Stimulated activated CD4-positive, alpha-beta T cell treated with anti-CD3 and anti-CD28 coated beads, Interleukin-12 subunit alpha, Interleukin-12 subunit beta, amount 100 ng/mL, for 24 hours (primary cell): ENCODE measurements around the gene VWC2L.

Experiments
- DNase-seq, 2 experiments: peaks; one replicate each; pipeline ENCODE4 v3.0.0-alpha.2; 2020; ENCODE audit warnings: low read depth in 2 of 2

Gene VWC2L

GRCh38 chr2:214465363-214466146 lies 54.7 kb downstream of the VWC2L start:
- DNase-seq: no peak

DNA sequence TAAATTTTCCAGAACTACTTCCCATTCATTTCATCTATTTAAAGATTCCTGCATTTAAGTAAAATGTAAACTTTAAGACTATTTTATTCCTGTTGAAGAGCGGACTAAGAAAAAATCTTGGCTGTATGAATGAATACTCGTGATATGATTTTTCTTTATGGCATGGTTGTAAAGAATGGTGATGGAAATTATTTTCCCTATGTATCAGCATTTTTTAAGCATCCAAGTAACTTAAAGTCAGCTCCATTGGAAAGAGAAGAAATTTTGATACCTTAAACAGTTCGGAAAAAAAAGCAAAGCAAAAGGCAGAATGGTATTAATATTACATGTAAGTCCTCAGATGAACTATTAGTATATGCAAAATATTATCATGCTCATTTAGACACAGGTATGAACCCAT lies 58.9 kb downstream of the VWC2L start:
- DNase-seq: no peak

- DNase-seq: no peak
Observed at GRCh38 chr2:214471382-214471781, 60.5 kb downstream of the VWC2L start.

GRCh38 chr2:214471990-214472389 lies 61.1 kb downstream of the VWC2L start:
- no peak for DNase-seq

DNA sequence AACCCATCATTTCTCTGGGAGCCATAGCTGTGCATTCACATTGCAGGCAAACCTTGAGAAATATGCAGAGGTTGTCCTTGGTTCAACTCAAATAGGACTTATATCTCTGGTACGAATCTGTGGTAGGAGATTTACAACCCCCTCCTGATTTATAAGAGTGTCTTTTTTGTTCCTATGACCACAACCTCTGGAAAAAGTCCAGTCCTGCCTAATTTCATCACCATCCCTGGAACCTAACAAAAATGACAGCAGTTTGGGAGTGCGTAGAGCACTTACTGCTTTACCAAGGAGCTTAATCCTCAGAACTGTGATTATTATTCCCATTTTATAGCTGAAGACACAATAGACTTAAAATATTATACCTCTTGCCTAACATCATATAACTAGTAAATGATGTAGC lies 66.5 kb downstream of the VWC2L start:
- no peak for DNase-seq

DNA sequence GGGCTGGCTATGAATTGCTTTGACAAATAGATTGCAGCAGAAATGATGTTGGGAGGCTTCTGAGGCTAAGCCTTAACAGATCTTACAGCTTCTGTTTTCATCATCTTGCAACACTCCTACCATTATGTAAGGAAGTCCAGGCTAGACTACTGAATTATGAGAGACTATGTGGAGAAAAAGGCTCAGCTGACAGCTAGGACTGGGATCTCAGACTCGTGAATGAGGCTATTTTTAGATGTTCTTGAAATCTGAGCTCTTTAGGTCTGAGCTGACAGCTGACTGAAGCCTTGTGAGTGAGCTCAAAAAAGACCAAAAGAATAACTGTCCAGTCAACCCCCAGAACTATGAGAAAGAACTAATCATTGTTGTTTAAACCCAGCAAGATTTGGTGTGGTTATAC lies 70.3 kb downstream of the VWC2L start:
- DNase-seq: no peak

GRCh38 chr2:214482728-214483127 lies 71.9 kb downstream of the VWC2L start:
- no peak for DNase-seq

GRCh38 chr2:214484239-214484638 lies 73.4 kb downstream of the VWC2L start:
- no peak for DNase-seq

DNA sequence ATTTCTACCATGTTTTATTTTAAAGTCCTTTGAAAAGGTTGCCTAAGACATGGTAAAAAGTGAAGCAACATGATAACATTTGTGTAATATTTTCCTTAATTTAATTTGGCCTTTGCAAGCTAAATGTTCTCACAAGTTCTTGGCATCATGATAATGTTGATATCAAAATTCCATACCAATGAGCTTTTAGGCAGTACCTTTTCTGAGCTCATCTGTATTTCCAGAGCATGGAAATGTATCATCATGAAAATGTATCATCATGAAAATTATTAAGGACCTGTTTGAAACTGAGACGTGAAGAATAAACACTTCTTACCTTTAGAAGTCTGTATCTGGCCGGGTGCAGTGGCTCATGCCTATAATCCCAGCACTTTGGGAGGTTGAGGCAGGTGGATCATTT lies 73.8 kb downstream of the VWC2L start:
- no peak for DNase-seq

GRCh38 chr2:214489181-214489580 lies 78.3 kb downstream of the VWC2L start:
- DNase-seq: no peak

DNA sequence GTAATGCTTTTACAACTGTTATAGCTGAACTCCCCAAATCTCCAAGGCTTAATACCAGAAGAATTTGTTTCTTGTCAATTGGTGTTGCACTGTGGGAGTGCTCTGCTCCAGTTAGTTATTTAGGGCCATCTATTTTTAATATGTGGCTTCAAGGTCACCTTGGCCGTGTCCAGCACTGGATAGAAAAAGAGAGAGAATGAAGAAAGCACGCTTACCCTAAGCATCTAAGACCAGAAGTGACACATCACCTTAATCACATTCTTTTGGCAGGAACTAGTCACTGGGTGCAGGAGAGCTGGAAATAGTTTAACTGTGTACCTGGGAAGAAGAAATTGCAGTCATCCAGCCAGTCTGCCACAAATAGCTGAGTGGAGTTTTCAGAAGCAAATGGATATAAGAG lies 78.8 kb downstream of the VWC2L start:
- DNase-seq: no peak

- DNase-seq: no peak
Observed at GRCh38 chr2:214492152-214492551, 81.3 kb downstream of the VWC2L start.

GRCh38 chr2:214492608-214493007 lies 81.8 kb downstream of the VWC2L start:
- no peak for DNase-seq

DNA sequence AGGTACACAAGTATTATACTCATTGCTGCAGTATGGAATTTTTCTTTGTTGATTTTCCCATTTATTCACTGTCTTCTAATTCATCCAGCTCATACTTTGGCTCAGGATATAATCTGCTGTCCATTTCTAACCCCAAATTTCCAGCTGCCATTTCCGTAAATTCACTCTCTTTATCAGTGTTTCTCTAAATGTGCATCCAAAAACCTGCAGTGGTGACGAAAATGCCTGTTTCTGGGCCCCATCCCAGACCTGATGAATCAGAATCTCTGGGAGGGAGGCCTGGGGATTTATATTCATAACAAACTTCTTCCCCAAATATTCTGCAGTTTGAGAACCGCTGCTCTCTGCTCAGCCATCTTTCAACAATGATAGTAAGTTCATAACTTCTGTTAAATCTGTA lies 86.6 kb downstream of the VWC2L start:
- no peak for DNase-seq

GRCh38 chr2:214503568-214503967 lies 92.7 kb downstream of the VWC2L start:
- DNase-seq: no peak

DNA sequence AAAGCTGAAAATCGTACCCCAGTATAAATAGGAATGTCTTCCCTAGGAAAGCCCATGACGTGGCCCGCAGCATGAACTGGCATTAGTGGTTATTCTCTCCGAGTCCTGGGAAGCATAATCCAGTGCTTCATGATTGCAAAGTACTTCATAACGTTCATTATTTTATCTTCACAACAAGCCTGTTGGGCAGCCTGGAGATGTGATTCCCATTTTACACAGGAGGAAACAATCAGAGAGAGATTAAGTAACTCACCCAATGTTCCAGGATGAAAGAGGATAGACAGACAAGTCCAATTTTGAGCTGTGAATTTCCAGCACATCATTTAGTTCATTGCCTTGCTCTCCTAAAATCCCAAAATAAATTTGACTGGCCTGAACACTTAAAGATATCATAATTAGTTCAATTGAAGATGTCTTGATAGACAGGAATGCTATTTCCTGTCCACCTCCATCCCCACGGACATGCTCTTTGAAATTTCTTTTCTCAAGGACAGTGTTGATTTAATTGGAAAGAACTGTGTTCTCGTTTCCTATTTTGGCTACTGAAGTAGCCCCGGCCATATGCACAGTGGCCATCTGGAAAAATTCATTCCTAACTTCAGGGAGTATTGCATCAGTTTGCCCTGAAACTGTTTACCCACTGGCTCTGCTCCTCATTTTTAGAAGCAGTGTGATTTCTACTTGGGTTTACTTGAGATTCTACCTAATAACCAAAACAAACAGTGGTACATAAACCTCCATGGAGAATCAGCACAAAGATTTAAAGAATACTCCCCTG lies 93.9 kb downstream of the VWC2L start:
- DNase-seq: no peak

- DNase-seq: no peak
Observed at GRCh38 chr2:214507032-214507431, 96.2 kb downstream of the VWC2L start.

DNA sequence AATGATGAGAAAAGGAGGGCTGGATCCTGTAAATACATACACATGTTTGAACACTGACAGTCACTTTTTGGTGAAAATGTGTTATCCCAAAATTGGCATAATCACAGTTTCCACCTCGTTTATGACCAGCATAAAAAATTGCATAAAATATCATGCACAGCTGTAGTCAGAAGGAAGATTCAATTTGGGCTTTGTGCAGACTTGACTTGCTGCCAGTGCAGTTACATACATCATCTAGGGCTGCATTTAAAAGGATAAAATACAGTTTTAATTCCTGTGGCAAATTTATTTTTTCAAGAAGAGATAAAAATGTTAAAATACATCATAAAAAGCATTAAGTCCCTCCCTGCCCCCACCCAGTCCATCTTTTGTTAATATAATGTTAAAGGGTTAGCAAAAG lies 103.8 kb downstream of the VWC2L start:
- DNase-seq: no peak

DNA sequence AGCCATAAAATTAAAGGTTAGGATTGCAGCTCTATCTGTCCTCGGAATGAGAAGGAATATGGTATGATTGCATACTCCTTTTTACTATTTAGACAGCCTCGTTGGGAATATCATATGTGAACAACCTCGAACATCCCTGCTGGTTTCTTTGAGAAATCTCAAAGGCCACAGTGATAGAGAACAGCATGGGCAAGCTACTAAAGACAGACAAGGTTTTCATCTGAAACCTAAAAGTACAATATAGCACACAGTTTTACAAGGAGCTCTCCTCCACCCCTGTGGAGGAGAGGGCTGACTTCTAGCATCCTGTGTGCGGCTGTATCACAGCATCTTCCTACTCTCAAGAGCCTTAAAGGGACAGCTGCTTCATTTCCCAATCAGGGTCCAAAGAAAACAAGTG lies 104.3 kb downstream of the VWC2L start:
- DNase-seq: no peak

GRCh38 chr2:214519258-214519818 lies 108.5 kb downstream of the VWC2L start:
- no peak for DNase-seq

DNA sequence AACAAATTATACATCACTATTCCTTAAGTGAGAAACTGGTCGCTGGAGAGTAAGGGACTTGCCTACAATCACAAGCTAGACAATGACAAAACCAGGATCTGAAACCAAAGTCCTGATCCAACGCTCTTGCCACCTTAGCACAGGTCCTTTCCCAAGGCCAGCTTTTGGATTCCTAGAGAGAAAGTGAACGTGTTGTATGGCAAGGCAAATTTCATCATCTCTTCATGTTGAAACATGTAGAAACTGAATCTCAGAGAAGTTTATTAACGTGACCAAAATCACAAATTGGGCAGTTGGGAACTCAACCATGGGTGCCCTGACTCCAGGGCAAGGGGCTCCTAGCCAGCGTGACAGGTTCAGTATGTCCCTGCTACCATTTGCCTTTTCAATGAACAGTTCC lies 118.2 kb downstream of the VWC2L start:
- DNase-seq: no peak

- DNase-seq: no peak
Observed at GRCh38 chr2:214529514-214529913, 118.7 kb downstream of the VWC2L start.

DNA sequence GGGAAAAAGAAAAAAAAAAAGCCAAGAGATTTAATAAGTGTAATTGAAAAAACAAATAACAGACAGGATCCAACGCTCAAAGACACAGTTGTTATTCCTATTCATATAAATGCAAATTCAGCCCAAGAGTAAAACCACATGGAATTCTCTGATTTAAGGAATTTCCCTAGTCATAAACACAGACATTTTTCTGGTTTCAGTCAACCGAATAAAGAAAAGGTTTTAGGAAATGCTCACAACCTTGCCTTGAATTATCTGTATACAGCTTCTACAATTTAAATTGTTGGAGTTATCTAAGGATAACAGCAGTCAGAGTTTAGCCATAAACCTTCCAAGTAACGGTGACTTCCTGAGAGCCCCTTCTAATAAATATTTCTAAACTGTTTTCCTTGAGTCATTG lies 122.7 kb downstream of the VWC2L start:
- no peak for DNase-seq
